ENCODE measurements around the gene PIGL.

GRCh38 chr17:16190703-16191360 lies 26.2 kb upstream of the PIGL start:
- TF ChIP-seq CTCF (IDR thresholded peaks at IDR 0.05) (no peak), POLR2AphosphoS5 (IDR thresholded peaks at IDR 0.05) (no peak), POLR2A (IDR thresholded peaks at IDR 0.05) (no peak)
